ENCODE results near the gene ATP7A.

DNA sequence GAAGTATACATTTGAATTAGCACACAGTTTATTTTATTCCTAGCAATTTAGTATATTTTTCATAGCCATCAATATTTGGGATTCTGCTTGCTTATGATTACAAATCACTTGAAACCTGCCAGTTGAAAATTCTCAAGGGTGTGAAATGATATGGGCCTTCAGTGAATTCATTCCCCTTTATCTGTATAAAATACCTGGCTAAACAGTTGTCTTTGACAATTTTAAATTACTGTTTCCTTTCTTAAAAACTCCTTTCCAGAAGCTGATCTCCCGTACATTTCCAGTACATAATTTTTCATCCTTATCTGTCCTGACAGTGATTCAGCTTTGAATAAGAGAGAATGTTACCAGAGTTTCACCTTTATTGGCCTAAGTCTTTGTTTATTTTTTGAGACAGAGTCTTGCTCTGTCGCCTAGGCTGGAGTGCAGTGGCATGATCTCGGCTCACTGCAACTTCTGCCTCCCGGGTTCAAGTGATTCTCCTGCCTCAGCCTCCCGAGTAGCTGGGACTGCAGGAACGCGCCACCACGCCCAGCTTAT lies 13.9 kb downstream of the ATP7A start:
- TF ChIP-seq, protein P1, sequence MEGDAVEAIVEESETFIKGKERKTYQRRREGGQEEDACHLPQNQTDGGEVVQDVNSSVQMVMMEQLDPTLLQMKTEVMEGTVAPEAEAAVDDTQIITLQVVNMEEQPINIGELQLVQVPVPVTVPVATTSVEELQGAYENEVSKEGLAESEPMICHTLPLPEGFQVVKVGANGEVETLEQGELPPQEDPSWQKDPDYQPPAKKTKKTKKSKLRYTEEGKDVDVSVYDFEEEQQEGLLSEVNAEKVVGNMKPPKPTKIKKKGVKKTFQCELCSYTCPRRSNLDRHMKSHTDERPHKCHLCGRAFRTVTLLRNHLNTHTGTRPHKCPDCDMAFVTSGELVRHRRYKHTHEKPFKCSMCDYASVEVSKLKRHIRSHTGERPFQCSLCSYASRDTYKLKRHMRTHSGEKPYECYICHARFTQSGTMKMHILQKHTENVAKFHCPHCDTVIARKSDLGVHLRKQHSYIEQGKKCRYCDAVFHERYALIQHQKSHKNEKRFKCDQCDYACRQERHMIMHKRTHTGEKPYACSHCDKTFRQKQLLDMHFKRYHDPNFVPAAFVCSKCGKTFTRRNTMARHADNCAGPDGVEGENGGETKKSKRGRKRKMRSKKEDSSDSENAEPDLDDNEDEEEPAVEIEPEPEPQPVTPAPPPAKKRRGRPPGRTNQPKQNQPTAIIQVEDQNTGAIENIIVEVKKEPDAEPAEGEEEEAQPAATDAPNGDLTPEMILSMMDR (IDR thresholded peaks at IDR 0.05) = no peak
- no peak for TF ChIP-seq POLR2A (IDR thresholded peaks at IDR 0.05)

Measured in Peyer's patch (tissue), 4 donors.